SKM-1 (cell line): ENCODE data around the gene CEP20.

Experiments
- DNase-seq: peaks from one replicate; lab custom pipeline; 2025; ENCODE audit not compliant: unreplicated experiment; lab: John Stamatoyannopoulos, UW

Gene CEP20

GRCh38 chr16:15898654-15899053, 10.3 kb upstream of the CEP20 start:
- DNase-seq = no peak

DNA sequence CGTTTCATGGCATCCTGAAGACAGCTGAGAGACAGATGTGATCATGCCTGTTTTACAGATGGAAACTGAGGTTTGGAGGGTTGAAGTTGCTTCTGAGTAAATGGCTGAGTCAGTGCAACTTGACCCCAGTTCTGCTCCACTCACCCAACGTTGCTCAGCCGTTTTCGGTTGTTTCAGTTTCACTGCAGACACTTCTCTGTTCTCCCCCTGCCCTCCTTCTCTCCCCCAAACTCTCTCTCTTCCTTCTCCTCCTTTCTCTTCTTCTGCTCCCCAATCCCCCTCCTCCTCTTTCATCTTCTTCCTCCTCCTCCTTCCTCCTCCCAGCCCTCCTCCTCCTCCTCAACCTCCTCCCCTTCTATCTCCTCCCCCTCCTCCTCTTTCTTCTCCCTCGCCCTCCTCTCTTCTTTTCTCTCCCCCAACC, 9.4 kb upstream of the CEP20 start:
- DNase-seq = no peak

- DNase-seq = no peak
Measured at GRCh38 chr16:15897121-15897780, 8.8 kb upstream of the CEP20 start.

DNA sequence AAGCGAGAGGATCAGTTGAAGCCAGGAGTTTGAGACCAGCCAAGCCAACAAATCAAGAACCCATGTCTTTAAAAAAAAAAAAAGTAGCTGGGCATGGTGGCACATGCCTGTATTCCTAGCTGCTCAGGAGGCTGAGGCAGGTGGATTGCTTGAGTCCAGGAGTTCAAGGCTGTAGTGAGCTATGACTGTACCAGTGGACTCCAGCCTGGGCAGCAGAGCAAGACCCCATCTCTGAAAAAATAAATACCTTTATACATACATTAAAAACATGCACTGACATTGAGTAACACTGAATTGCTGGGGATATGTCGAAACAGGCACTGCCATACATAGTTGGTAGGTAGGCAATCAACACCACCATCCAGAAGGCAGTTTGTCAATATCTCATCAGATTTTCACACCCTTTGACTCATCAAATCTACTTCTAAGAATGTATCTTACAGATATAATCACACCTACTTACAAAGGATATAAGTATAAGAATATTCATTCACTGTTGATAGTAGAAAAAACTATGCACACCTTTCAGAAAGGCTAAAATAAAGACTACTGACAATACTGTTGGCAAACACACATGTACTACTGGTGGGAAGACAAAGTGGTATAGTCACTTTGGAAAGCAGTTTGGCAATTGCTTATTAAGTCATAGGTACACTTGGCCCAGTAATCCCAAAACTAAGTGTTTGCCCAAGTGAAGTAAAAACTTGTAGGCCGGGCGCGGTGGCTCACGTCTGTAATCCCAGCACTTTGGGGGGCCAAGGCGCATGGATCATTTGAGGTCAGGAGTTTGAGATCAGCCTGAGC, 6.4 kb upstream of the CEP20 start:
- DNase-seq = no peak

DNA sequence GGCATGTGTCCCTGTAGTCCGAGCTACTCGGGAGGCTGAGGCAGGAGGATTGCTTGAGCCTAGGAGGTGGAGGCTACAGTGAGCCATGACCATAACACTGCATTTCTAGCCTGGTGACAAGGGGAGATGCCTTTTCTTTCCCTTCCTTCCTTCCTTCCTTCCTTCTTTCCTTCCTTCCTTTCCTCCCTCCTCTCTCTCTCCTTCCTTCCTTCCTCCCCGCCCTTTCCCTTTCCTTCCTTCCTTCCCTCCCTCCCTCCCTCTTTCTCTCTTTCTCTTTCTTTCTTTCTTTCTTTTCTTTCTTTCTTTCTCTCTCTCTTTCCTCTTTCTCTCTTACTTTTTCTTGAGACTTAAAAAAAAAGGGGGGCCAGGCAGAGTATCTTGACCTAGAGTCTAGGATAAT, 3.1 kb upstream of the CEP20 start:
- no peak for DNase-seq

DNA sequence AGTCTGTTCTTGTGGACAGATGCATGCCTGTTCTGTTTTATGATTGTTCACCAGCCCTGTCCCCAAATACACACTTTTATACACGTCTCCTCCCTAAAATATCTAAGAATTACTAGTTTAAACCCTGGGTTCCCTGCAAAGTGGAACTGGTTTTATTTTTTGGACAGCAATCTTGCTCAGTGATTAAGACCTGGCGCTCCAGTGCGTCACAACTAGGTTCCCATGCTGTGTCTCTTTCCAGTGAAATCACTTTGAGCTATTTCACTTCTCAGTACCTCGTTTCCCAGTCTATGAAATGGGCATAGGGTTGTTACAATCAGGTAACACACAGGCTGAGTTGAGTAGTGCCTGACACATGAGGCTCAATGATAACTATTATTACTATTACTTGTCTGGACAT, 1.1 kb downstream of the CEP20 start:
- no peak for DNase-seq

GRCh38 chr16:15886078-15886477, 2.3 kb downstream of the CEP20 start:
- no peak for DNase-seq

DNA sequence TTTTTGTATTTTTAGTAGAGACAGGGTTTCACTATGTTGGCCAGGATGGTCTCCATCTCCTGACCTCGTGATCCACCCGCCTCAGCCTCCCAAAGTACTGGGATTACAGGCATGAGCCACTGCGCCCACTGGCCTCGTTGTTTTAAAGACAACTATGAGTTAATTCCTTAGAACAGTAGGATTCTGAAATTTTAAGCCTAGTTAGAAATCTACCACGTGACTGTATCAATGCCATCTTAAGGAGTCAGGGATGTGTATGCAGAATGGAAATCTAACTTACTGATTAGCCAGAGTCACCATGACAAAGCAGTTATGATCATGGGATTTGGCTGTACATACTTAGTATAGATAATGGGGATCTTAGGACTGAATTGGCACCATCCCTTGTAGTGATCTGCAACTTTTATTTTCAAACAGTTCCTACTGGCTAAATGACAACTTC, 2.8 kb downstream of the CEP20 start:
- no peak for DNase-seq

DNA sequence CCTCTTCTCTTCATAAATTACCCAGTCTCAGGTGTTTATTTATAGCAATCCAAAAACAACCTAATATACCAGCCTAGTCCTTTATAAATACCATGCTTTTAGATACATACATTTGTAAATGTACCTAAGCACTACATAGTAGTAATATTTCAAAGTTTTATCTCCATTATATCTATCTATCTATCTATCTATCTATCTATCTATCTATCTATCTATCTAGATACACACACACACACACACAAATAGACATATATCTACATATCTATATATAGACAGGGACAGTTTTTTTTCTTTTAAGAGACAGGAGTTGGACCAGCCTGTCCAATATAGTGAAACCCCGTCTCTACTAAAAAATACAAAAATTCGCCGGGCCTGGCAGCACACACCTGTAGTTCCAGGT, 5.8 kb downstream of the CEP20 start:
- DNase-seq = no peak

DNA sequence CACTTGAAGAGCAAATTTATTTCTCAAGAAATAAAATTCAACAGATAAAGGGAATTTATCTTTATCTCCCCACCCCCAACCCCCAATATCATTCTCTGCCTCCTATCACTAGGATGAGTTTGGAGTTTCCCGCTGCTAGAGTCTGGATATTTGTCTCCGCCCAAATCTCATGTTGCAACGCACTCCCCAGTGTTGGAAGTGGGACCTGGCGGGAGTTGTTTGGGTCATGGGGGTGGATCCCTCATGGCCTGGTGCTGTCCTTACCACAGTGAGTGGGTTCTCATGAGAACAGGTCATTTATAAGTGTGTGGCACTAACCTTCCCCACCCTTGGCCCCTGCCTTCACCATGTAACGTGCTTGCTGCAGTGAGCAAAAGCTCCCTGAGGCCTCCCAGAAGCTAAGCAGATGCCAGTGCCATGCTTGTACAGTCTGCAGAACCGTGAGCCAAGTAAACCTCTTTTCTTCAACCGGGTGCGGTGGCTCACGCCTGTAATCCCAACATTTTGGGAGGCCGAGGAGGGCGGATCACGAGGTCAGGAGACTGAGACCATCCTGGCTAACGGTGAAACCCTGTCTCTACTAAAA, 6.5 kb downstream of the CEP20 start:
- no peak for DNase-seq

DNA sequence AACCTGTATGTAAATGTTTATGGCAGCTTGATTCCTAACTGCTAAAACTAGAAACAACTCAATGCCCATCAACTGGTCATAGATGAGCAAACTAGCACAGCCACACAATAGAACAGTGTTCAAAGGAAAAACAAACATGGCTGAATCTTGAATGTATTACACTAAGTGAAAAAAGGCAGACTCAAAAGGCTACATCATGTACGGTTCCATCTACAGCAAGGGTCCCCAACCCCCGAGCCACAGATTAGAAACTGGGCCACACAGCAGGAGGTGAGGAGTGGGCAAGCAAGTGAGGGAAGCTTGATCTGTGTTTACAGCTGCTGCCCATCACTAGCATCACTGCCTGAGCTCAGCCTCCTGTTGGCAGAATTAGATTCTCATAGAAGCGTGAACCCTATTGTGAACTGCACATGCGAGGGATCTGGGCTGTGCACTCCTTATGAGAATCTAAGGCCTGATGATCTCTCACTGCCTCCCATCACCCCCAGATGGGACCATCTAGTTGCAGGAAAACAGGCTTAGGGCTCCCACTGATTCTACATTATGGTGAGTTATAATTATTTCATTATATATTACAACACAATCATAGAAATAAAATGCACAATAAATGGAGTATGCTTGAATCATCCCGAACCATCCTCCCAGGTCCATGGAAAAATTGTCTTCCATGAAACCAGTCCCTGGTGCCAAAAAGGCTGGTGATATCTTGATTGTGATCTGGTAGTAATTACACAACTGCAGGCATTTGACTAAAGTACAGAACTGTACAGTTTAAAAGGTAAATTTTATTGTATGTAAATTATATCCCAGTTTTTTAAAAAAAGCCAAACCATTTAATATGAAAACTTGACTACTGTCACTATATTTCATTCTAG, 7.7 kb downstream of the CEP20 start:
- DNase-seq = no peak

DNA sequence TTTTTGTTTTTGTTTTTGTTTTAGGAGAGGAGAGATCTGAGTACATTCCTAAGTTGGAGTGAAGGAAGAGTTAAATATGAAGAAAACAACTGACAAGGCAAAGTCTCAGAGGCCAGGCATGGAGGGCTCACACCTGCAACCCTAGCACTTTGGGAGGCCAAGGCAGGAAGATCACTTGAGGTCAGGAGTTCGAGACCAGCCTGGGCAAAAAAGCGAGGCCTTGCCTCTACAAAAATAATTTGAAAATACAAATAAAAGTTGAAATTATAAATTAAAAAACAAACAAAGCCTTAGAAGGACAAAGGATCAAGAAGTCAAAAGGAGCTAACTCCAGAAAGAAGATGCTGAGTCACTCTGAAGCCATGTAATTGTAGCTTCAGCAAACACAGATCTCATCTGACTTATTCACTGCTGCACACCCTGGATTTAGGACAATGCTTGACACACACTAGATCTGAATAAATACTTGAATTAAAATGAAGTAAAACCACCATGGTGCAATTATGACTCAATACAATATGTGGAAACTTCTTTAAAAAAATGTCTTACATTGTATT, 9.1 kb downstream of the CEP20 start:
- DNase-seq = no peak

- DNase-seq = no peak
Measured at GRCh38 chr16:15876503-15876902, 11.9 kb downstream of the CEP20 start.

- no peak for DNase-seq
Measured at GRCh38 chr16:15874745-15875314, 13.6 kb downstream of the CEP20 start.

- DNase-seq = no peak
Measured at GRCh38 chr16:15873737-15874136, 14.7 kb downstream of the CEP20 start.

- DNase-seq = no peak
Measured at GRCh38 chr16:15873301-15873700, 15.1 kb downstream of the CEP20 start.

DNA sequence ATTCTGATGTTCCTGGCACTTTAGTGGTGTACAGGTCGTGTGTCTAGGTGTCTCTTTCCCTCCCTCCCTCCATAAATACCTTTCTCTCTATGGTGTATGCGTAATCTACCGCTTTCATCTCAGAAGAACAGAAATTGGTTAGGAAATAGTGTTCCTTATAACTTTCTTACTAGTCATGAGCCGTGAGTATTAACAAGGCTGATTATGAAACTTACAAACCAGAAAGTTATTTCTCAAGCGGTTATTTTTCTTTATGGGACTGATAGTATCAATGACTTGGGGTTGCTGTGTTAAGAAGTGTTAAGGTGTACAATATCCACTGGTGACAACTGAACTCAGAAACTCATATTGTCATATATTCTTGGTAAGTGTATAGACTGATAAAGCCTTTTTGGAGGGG, 18.4 kb downstream of the CEP20 start:
- no peak for DNase-seq

GRCh38 chr16:15866451-15866850, 22.0 kb downstream of the CEP20 start:
- DNase-seq = no peak

DNA sequence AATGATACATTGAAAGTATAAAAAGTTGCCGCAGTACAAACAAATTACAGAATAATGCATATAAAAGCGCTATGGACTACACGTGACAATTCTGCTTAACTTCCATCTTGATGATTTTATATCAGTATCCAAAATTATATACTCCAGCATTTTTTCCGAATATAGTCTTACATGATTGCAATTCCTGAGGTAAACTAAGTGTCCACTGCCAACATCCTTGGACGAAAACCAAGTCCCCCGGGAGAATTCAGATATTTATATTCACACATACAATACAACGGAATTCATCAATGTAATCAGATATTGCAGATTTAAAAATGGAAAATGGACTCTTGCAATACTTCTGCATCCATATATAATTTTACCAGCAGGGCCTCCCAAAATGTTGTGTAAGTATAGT, 22.7 kb downstream of the CEP20 start:
- DNase-seq = no peak

GRCh38 chr16:15864939-15865338, 23.5 kb downstream of the CEP20 start:
- DNase-seq = no peak

- no peak for DNase-seq
Measured at GRCh38 chr16:15861996-15862395, 26.4 kb downstream of the CEP20 start.
